ENCODE data around the gene MBD4. TPM values are rescaled to one million over a fixed set of nuclear protein-coding genes. Genes with fewer than 3 reads are reported as not detected.

MBD4 gene
- total RNA-seq, 2 experiments from 2014 or later = 46.3 to 74.6 TPM

DNA sequence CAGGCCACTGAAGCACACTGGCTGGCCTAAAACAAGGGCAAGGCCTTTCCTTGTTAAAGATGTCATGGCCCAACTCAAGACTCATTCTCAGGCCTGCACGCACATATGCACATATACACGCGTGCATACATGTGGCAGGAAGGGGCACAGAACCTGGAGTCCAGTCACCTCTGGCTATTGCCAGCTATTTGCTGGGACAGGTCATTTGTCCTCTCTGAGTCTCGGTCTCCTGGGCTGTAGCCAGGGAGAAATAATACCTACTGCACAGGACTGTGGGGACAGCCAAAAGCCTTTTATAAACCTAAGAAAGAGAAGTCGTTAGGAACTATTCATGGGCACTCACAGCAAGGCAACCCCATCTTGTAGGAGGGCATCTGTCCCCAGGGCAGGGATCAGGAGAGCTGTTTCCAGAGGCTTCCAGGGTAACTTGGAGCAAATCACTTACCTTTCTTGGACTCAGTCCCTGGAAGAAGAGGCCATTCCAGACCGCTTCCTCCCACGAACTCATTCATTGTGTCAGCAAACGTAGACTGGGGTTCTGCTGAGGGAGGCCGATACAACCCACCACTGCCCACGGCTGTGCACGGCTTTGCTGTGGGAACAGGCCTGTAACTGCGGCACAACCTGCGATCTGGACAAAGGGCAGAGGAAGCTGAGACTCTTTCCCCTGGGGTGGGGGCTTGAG is 47.6 kb upstream of the MBD4 start:
- no peak overlapping the region for H3K27ac ChIP-seq (ENCODE audit: low read depth, low read length, poor library complexity, severe bottlenecking)
- ChIA-PET CTCF (ENCODE audit: unreplicated experiment) (no interaction called here), POLR2A (no interaction called here)
- no peaks in the 10 kb centered on the region for H4K20me1 ChIP-seq (ENCODE audit: insufficient read depth, low read length)
- no peaks in the 10 kb centered on the region for H3K79me2 ChIP-seq (ENCODE audit: insufficient read depth, low read depth, low read length)
- H3K4me3 ChIP-seq (ENCODE audit: low read depth, low read length, poor library complexity, severe bottlenecking) = no peak overlapping the region
- peaks cover 11% of the 10 kb centered on the region for H3K36me3 ChIP-seq (ENCODE audit: insufficient read depth, low read length)
- no peak overlapping the region for H3K4me2 ChIP-seq (ENCODE audit: low read length)
- no TSS peak for BruUV-seq (replicated peaks)
- H3K9me2 ChIP-seq (ENCODE audit: insufficient read depth, low read length) = no peaks in the 10 kb centered on the region
- DNase-seq (ENCODE audit: low spot score) = no peak
- no peak overlapping the region for H2AFZ ChIP-seq (ENCODE audit: low read length)
- TF ChIP-seq CTCF (conservative IDR thresholded peaks at IDR 0.05; ENCODE audit: low read length) = no peak
- TF ChIP-seq EZH2phosphoT487 (IDR thresholded peaks at IDR 0.05; ENCODE audit: borderline replicate concordance, low read depth, low read length) = no peak
- intact Hi-C loops (cut with micrococcal nuclease; ENCODE audit: unreplicated experiment) = no loop called here
- H3K9me3 ChIP-seq (ENCODE audit: low read length) = no peaks in the 10 kb centered on the region
- no peaks in the 10 kb centered on the region for H3K4me1 ChIP-seq (ENCODE audit: insufficient read depth, low read length, poor library complexity, severe bottlenecking)

- no peak overlapping the region for H3K4me3 ChIP-seq (ENCODE audit: low read depth, low read length, poor library complexity, severe bottlenecking)
- ChIA-PET CTCF (ENCODE audit: unreplicated experiment) (interaction anchor here (1.0 kb wide), 1 partner anchor 103 kb away, joined by 3 read pairs; no protein-coding TSS in a partner anchor), POLR2A (no interaction called here)
- no TSS peak for BruUV-seq (replicated peaks)
- peaks cover 7% of the 10 kb centered on the region for H3K36me3 ChIP-seq (ENCODE audit: insufficient read depth, low read length)
- TF ChIP-seq CTCF (conservative IDR thresholded peaks at IDR 0.05; ENCODE audit: low read length) (no peak), EZH2phosphoT487 (IDR thresholded peaks at IDR 0.05; ENCODE audit: borderline replicate concordance, low read depth, low read length) (no peak)
- no peak overlapping the region for H2AFZ ChIP-seq (ENCODE audit: low read length)
- intact Hi-C loops (cut with micrococcal nuclease; ENCODE audit: unreplicated experiment) = no loop called here
- H3K27ac ChIP-seq (ENCODE audit: low read depth, low read length, poor library complexity, severe bottlenecking) = no peak overlapping the region
- no peaks in the 10 kb centered on the region for H3K4me1 ChIP-seq (ENCODE audit: insufficient read depth, low read length, poor library complexity, severe bottlenecking)
- H3K4me2 ChIP-seq (ENCODE audit: low read length) = no peak overlapping the region
- H3K9me3 ChIP-seq (ENCODE audit: low read length) = no peaks in the 10 kb centered on the region
- DNase-seq (ENCODE audit: low spot score) = no peak
- H4K20me1 ChIP-seq (ENCODE audit: insufficient read depth, low read length) = no peaks in the 10 kb centered on the region
- no peaks in the 10 kb centered on the region for H3K79me2 ChIP-seq (ENCODE audit: insufficient read depth, low read depth, low read length)
- no peaks in the 10 kb centered on the region for H3K9me2 ChIP-seq (ENCODE audit: insufficient read depth, low read length)
Observed at GRCh38 chr3:129486664-129487035, 46.9 kb upstream of the MBD4 start.
